ENCODE results near the gene RPL22.

The RPL22 gene

DNA sequence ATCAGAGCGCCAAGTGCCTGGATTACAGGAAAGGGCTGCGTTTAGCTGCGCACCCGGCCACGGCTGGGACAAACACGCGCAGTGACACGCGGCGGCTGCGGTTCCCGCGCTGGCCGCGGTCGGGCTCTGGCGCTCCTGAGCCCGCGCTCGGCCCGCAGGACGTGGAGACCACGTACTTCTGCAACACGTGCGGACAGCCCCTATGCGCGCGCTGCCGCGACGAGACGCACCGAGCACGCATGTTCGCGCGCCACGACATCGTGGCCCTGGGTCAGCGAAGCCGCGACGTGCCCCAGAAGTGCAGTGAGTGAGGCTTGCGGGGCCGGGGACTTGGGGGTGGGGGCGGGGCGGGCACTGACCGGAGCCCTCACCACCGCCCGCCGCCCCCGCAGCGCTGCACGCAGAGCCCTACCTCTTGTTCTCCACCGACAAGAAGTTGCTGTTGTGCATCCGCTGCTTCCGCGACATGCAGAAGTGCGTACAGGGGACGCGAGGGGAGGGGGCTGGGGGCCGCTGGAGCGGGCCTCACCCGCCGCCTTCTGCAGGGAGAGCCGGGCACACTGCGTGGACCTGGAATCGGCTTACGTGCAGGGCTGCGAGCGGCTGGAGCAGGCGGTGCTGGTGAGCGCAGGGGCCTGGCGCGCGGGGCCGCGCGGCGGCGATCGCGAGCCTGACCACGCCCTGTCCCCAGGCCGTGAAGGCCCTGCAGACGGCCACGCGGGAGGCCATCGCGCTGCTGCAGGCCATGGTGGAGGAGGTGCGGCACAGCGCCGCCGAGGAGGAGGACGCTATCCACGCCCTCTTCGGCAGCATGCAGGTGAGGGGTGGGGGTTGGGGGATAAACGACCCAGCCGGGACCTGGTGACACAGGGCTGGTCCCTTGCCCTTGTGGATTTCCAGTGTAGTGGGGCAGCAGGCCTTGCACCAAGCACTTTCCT is 9.6 kb upstream of the RPL22 start:
- H3K36me3 ChIP-seq (ENCODE audit: control insufficient read depth, low read depth, low read length) = no peaks in the 10 kb centered on the region
- H3K4me3 ChIP-seq (ENCODE audit: low read length) = peak overlapping the region; percentile 57
- H3K27ac ChIP-seq (ENCODE audit: low read length) = no peak overlapping the region
- H3K9ac ChIP-seq (ENCODE audit: low read length) = no peak overlapping the region
- H3K4me1 ChIP-seq (ENCODE audit: control insufficient read depth, low read depth, low read length) = peaks cover 3% of the 10 kb centered on the region
- no peaks in the 10 kb centered on the region for H3K9me3 ChIP-seq (ENCODE audit: control insufficient read depth, low read depth, low read length)
- H3K27me3 ChIP-seq (ENCODE audit: control insufficient read depth, insufficient read depth, low read length) = peaks cover 47% of the 10 kb centered on the region

DNA sequence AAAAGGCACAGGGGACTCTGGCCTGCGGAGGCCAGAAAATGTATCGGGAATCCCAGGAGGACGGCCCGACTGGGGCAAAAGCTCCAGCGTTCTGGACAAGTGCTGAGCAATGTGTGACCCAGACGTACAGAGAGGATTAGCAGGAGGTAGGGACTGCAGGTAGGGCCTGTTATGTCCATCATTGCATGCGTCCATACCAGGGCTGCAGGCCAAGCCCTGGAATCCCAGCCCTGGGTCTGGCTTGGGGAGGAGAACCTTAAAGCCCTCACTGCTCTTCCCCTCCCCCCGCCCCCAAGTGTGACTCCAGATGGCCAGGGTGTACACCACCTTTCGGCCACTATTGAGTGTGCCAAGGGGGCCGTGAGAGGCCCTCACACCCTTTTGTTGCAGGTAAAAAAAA is 8.5 kb upstream of the RPL22 start:
- no peaks in the 10 kb centered on the region for H3K9me3 ChIP-seq (ENCODE audit: control insufficient read depth, low read depth, low read length)
- H3K36me3 ChIP-seq (ENCODE audit: control insufficient read depth, low read depth, low read length) = no peaks in the 10 kb centered on the region
- peaks cover 3% of the 10 kb centered on the region for H3K4me1 ChIP-seq (ENCODE audit: control insufficient read depth, low read depth, low read length)
- H3K27ac ChIP-seq (ENCODE audit: low read length) = no peak overlapping the region
- no peak overlapping the region for H3K9ac ChIP-seq (ENCODE audit: low read length)
- peaks cover 47% of the 10 kb centered on the region for H3K27me3 ChIP-seq (ENCODE audit: control insufficient read depth, insufficient read depth, low read length)
- no peak overlapping the region for H3K4me3 ChIP-seq (ENCODE audit: low read length)

DNA sequence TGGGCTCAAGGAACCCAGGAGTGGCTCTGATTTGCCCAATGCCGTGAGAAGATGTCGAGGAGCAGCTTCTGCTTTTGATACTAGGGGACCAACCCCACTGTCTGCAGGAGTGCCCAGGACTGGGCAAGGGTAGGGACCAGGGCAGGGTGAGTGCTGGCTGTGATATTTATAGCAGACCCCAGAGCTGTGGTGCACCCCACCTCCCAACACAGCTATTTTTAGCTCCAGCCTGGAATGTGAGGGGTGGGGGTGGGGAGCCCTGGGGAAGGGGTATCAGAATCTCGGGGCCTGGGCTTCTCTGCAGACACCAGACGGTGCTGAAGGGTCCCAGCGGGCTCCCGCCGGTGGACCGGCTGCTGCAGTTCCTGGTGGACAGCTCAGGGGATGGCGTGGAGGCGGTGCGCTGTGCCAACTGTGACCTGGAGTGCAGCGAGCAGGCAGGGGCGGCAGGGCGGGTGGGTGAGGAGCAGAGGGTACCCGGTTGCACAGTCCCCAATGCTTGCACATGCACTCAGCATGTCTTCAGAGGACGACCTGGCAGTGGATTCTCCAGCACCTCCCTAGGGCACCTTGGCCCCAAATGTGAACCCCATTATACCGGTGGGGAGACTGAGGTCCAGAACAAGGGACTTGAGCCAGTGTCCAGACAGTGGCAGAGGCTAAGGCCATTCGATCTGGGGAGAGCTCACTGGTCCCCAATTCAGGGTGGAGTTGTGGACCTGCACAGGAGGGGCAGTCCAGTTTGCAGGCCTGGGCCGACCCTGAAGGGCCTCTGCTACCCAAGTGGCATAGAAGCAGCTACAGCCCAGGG is 7.9 kb upstream of the RPL22 start:
- peaks cover 47% of the 10 kb centered on the region for H3K27me3 ChIP-seq (ENCODE audit: control insufficient read depth, insufficient read depth, low read length)
- no peak overlapping the region for H3K27ac ChIP-seq (ENCODE audit: low read length)
- H3K9ac ChIP-seq (ENCODE audit: low read length) = no peak overlapping the region

DNA sequence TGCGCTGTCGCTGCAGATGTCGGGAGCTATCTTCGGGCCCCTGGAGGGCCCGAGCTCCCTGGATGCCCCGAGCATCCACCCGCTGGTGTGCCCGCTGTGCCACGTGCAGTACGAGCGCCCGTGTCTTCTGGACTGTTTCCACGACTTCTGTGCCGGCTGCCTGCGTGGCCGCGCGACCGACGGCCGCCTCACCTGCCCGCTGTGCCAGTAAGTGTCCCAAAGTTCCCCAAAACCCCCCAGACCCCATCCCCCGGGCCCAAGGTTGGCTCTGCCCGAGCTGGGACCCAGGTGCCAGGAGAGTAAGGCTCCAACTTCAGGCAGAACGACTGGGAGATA is 7.1 kb upstream of the RPL22 start:
- Histone ChIP-seq H3K9ac (ENCODE audit: low read length) (no peak overlapping the region), H3K4me3 (ENCODE audit: low read length) (no peak overlapping the region), H3K4me1 (ENCODE audit: control insufficient read depth, low read depth, low read length) (peaks cover 3% of the 10 kb centered on the region), H3K36me3 (ENCODE audit: control insufficient read depth, low read depth, low read length) (no peaks in the 10 kb centered on the region), H3K27ac (ENCODE audit: low read length) (no peak overlapping the region), H3K9me3 (ENCODE audit: control insufficient read depth, low read depth, low read length) (no peaks in the 10 kb centered on the region), H3K27me3 (ENCODE audit: control insufficient read depth, insufficient read depth, low read length) (peaks cover 47% of the 10 kb centered on the region)

More for the DNA sequence above, 7.9 kb upstream of the RPL22 start:
- no peaks in the 10 kb centered on the region for H3K36me3 ChIP-seq (ENCODE audit: control insufficient read depth, low read depth, low read length)
- H3K4me3 ChIP-seq (ENCODE audit: low read length) = no peak overlapping the region
- no peaks in the 10 kb centered on the region for H3K9me3 ChIP-seq (ENCODE audit: control insufficient read depth, low read depth, low read length)
- H3K4me1 ChIP-seq (ENCODE audit: control insufficient read depth, low read depth, low read length) = peaks cover 3% of the 10 kb centered on the region

DNA sequence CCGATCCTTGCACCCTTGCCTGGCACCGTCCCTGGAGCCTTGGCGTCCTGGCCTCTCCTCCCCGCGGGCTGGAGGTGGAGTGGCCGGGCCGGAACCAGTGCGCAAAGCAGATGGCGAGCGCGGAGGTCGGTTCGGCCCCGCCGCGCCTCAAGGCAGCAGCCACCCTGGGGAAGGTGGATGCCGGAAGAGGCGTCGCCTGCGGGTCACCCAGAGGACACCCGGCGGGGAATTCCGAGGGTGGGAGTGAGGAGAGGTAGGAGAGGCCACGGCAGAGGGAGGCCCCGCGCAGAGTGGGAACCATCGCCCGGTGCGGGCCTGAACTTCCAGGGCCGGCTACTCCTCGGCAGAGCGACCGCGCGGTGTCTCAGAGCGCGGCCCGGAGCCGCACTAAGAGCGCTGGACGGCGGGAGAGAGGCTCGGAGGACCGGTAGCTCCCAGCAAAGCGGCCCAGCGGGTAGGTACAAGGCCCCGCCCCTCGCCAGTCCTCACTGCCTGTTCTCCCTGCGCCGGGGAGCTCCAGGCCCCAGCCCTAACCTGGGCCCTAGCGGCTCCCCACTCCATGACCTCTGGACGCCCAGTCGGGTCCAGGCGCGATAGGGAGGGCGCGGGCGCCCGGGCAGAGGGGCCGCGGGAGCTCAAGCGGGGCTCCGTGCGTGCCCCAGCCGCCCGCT is 6.6 kb upstream of the RPL22 start, which contains the start of gene RNF207:
RNF207 (plus strand) TSS at position 271 of the 671 bp plus-strand sequence. CDS start 417 bp downstream, outside the sequence.
- H3K9ac ChIP-seq (ENCODE audit: low read length) = no peak within 1 kb of the TSS

DNA sequence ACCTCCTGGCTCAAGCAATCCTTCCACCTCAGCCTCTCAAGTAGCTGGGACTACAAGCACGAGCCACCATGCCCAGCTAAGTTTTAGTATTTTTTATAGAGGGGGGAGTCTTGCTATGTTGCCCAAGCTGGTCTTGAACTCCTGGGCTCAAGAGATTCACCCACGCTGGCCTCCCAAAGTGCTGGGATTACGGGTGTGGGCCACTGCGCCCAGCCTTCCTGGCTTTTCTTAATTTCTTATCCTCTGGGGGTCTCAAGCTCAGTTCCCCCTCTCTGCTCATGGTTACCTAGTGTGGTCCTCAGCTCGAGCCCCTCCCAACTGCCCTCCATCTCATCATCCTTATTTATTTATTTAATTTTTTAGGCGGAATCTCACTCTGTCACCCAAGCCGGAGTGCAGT is 2.9 kb upstream of the RPL22 start:
- no peak overlapping the region for H3K9ac ChIP-seq (ENCODE audit: low read length)
- no peak overlapping the region for H3K4me3 ChIP-seq (ENCODE audit: low read length)
- peaks cover 20% of the 10 kb centered on the region for H3K27me3 ChIP-seq (ENCODE audit: control insufficient read depth, insufficient read depth, low read length)
- peaks cover 4% of the 10 kb centered on the region for H3K36me3 ChIP-seq (ENCODE audit: control insufficient read depth, low read depth, low read length)
- peaks cover 17% of the 10 kb centered on the region for H3K4me1 ChIP-seq (ENCODE audit: control insufficient read depth, low read depth, low read length)
- H3K9me3 ChIP-seq (ENCODE audit: control insufficient read depth, low read depth, low read length) = no peaks in the 10 kb centered on the region
- no peak overlapping the region for H3K27ac ChIP-seq (ENCODE audit: low read length)

More for the DNA sequence above, 6.6 kb upstream of the RPL22 start, which contains the start of gene RNF207:
- Histone ChIP-seq H3K4me3 (ENCODE audit: low read length) (peak within 1 kb of the TSS; percentile 54), H3K4me1 (ENCODE audit: control insufficient read depth, low read depth, low read length) (peaks cover 3% of the 10 kb centered on the region), H3K36me3 (ENCODE audit: control insufficient read depth, low read depth, low read length) (no peaks in the 10 kb centered on the region), H3K27ac (ENCODE audit: low read length) (no peak within 1 kb of the TSS), H3K9me3 (ENCODE audit: control insufficient read depth, low read depth, low read length) (no peaks in the 10 kb centered on the region), H3K27me3 (ENCODE audit: control insufficient read depth, insufficient read depth, low read length) (peaks cover 47% of the 10 kb centered on the region)

DNA sequence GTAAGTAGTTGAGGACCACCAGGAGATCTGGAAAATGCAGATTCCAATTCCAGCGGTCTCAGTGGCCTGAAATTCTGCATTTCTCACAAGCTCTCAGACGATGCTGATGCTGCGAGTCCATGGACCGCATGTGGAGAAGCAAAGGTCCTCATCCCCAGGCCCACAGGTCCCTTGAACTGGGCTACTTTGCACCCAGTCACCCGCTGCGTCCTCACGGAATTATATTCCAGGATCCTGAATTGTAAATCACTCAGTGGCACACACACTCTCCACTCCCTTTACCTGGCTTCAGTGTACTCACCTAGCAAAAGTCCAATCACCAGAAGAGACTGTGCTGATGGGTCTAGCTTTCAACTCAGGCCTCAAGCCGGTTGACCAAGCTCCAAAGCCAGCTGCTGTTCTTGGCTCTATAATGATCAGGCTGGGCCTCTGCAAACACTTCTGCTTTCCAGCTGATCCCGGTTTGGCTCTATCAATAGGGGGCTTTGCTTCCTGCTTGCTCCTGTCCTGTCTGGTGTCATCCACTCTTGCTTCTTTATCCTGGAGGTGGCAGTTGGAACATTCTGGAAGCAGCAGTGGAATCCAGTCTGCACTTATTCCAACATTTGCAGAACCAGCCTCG is 904 bp upstream of the RPL22 start:
- Histone ChIP-seq H3K4me1 (ENCODE audit: control insufficient read depth, low read depth, low read length) (peaks cover 17% of the 10 kb centered on the region), H3K27ac (ENCODE audit: low read length) (peak overlapping the region; percentile 80), H3K9me3 (ENCODE audit: control insufficient read depth, low read depth, low read length) (no peaks in the 10 kb centered on the region), H3K4me3 (ENCODE audit: low read length) (peak overlapping the region; percentile 86), H3K27me3 (ENCODE audit: control insufficient read depth, insufficient read depth, low read length) (peaks cover under 1% of the 10 kb centered on the region), H3K9ac (ENCODE audit: low read length) (peak overlapping the region; percentile 93), H3K36me3 (ENCODE audit: control insufficient read depth, low read depth, low read length) (peaks cover 18% of the 10 kb centered on the region)

DNA sequence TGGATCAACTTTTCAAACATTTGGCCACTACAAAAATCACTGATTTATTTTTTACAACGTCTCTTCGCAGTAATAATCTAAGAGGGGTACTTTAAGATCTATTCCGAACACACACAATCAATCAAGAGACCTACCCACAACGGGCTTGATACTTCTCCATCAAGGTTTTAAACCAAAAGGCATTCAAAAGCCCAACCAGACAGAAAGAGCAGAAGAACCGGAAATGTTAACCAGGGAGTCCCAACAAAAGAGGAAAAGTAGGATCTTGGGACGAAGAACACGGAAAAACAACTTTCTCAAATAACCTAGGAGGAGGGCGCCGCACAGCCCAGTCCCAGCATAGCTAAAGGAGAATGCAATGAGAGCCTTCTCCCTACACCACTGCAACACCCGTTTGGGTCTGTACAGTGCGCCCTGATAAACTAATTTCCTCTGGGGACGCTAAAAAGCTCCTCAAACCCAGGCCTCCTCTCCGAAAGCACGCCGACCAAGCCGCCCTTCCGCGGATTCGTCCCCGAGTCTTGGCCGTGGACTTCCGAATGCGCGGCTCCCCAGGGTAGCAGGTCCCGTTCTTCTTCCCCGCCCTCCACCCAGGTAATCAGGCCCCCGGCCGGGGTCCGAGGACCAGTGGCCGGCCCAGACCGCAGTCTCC is 623 bp downstream of the RPL22 start:
- peak overlapping the region; percentile 93 for H3K9ac ChIP-seq (ENCODE audit: low read length)
- peaks cover 29% of the 10 kb centered on the region for H3K36me3 ChIP-seq (ENCODE audit: control insufficient read depth, low read depth, low read length)
- peak overlapping the region; percentile 61 for H3K27ac ChIP-seq (ENCODE audit: low read length)
- no peaks in the 10 kb centered on the region for H3K27me3 ChIP-seq (ENCODE audit: control insufficient read depth, insufficient read depth, low read length)
- H3K4me3 ChIP-seq (ENCODE audit: low read length) = peak overlapping the region; percentile 86
- peaks cover 17% of the 10 kb centered on the region for H3K4me1 ChIP-seq (ENCODE audit: control insufficient read depth, low read depth, low read length)
- no peaks in the 10 kb centered on the region for H3K9me3 ChIP-seq (ENCODE audit: control insufficient read depth, low read depth, low read length)

DNA sequence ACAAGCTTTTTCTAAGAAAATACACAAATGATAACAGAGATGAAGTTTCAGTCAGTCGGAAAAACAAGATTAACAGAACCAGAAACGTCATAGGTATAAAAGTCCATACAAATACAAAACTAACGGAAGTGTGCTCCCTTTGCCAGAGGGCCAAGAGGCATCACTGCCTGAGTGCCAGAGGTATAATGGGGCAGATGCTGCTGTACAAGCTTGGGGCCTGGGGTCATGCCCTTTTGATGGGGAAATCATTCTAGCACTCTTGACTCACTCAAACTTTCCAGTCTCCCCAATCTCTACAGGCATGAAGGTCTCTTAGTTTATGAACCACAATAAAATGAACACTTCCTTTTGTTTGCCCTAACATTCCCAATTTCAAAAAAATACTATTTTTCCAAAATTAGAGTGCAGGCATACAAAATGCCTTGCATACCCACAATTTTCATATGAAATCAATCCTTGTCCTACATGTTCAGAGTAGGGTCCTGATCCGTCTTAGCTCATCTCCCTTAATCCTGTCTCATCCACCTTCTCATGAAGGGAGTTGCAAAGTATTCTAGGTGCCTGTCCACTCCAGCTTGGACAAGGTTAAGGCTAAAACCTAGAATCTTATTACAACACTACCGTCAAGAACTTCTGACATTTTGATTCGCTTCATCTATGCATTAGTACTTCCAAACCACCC is 1.5 kb downstream of the RPL22 start:
- H3K27me3 ChIP-seq (ENCODE audit: control insufficient read depth, insufficient read depth, low read length) = no peaks in the 10 kb centered on the region
- peaks cover 17% of the 10 kb centered on the region for H3K4me1 ChIP-seq (ENCODE audit: control insufficient read depth, low read depth, low read length)
- H3K9me3 ChIP-seq (ENCODE audit: control insufficient read depth, low read depth, low read length) = no peaks in the 10 kb centered on the region
- H3K4me3 ChIP-seq (ENCODE audit: low read length) = peak overlapping the region; percentile 86
- peak overlapping the region; percentile 93 for H3K9ac ChIP-seq (ENCODE audit: low read length)
- H3K36me3 ChIP-seq (ENCODE audit: control insufficient read depth, low read depth, low read length) = peaks cover 38% of the 10 kb centered on the region
- H3K27ac ChIP-seq (ENCODE audit: low read length) = peak overlapping the region; percentile 2

DNA sequence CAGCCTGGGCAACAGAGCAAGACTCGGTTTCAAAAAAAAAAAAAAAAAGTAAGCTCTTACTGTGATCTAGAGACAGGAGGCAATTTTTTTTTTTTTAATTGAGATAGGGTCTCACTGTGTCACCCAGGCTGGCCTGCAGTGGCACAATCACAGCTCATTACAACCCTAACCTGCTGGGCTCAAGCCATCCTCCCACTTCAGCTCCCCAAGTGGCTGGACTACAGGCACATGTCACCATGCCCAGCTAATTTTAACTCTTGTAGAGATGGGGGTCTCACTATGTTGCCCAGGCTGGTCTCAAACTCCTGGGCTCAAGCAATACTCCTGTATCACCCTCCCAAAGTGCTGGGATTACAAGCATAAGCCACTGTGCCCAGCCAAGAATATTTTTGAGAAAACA is 7.4 kb downstream of the RPL22 start:
- no peaks in the 10 kb centered on the region for H3K27me3 ChIP-seq (ENCODE audit: control insufficient read depth, insufficient read depth, low read length)
- no peaks in the 10 kb centered on the region for H3K9me3 ChIP-seq (ENCODE audit: control insufficient read depth, low read depth, low read length)
- no peaks in the 10 kb centered on the region for H3K4me1 ChIP-seq (ENCODE audit: control insufficient read depth, low read depth, low read length)
- H3K9ac ChIP-seq (ENCODE audit: low read length) = no peak overlapping the region
- no peak overlapping the region for H3K27ac ChIP-seq (ENCODE audit: low read length)
- H3K36me3 ChIP-seq (ENCODE audit: control insufficient read depth, low read depth, low read length) = peaks cover 78% of the 10 kb centered on the region
- H3K4me3 ChIP-seq (ENCODE audit: low read length) = no peak overlapping the region

All from iPS-18a (cell line).